ENCODE results near the gene NPIPB2. TPM values are rescaled to one million over a fixed set of nuclear protein-coding genes. Genes with fewer than 3 reads are reported as not detected.

Gene NPIPB2
- total and polyA plus RNA-seq, 7 experiments from 2014 or later: 2.2 to 31.0 (median 15.3) TPM

GRCh38 chr16:11979013-11979672 lies 37.3 kb upstream of the NPIPB2 start:
- H3K36me3 ChIP-seq (ENCODE audit: control insufficient read depth in 2 of 3, insufficient read depth in 3 of 3, low read length in 3 of 3): peaks cover 0 to 8% (median 0%) of the 10 kb centered on the region in 3 experiments
- Mint-ChIP-seq H3K4me1 (peaks cover 33 to 51% (median 48%) of the 10 kb centered on the region in 7 donors), H3K4me3 (peak overlapping the region in 1 of 10 donors; percentile 92), H3K36me3 (peaks cover 0 to 4% (median 3%) of the 10 kb centered on the region in 5 donors), H3K9me3 (peaks cover 0 to 2% (median 0%) of the 10 kb centered on the region in 11 donors), H3K27ac (no peak overlapping the region), H3K27me3 (no peaks in the 10 kb centered on the region)
- H3K27me3 ChIP-seq (ENCODE audit: control insufficient read depth in 2 of 2, insufficient read depth in 2 of 2, low read length in 2 of 2): no peaks in the 10 kb centered on the region
- ChIA-PET POLR2A (no interaction called here), CTCF (interaction anchor here (0.6 to 1.0 kb wide), 2 partner anchors 11 kb away, joined by 3 to 5 read pairs; no protein-coding TSS in a partner anchor)
- no peak overlapping the region for H3K27ac ChIP-seq (ENCODE audit: low read depth, low read length)
- intact Hi-C loops (cut with micrococcal nuclease): loop anchor here (5.0 to 10.0 kb wide), 3 partner anchors 103 to 1237 kb away; partner anchors contain the start of genes CLEC16A (in 1 of the 2), DEXI (in 1 of the 2) and NUBP1 (in 1 of the 2)
- no peak overlapping the region for H3K4me3 ChIP-seq (ENCODE audit: low read length)
- peaks cover 11 to 19% of the 10 kb centered on the region in 2 donors for H3K4me1 ChIP-seq (ENCODE audit: control insufficient read depth in 2 of 2, insufficient read depth in 2 of 2, low read length in 2 of 2)
- no peak for DNase-seq
- H3K9me3 ChIP-seq (ENCODE audit: control insufficient read depth in 2 of 3, low read length in 3 of 3): no peaks in the 10 kb centered on the region
- ATAC-seq: no peak

GRCh38 chr16:11978080-11978479 lies 36.2 kb upstream of the NPIPB2 start:
- H3K4me1 ChIP-seq (ENCODE audit: control insufficient read depth in 2 of 2, insufficient read depth in 2 of 2, low read length in 2 of 2): peaks cover 11 to 19% of the 10 kb centered on the region in 2 donors
- H3K36me3 Mint-ChIP-seq: peaks cover 0 to 5% (median 3%) of the 10 kb centered on the region in 5 donors
- DNase-seq: no peak
- POLR2A ChIA-PET: interaction anchor here (1.0 to 1.4 kb wide), 3 partner anchors 32 to 119 kb away, joined by 4 read pairs; partner anchors contain the start of gene GSPT1
- CTCF ChIA-PET: interaction anchor here (1.0 kb wide), 1 partner anchor 10 kb away, joined by 5 read pairs; no protein-coding TSS in a partner anchor
- H3K4me1 Mint-ChIP-seq: peaks cover 33 to 55% (median 42%) of the 10 kb centered on the region in 7 donors
- H3K27ac ChIP-seq (ENCODE audit: low read depth, low read length): no peak overlapping the region
- H3K9me3 ChIP-seq (ENCODE audit: control insufficient read depth in 2 of 3, low read length in 3 of 3): no peaks in the 10 kb centered on the region
- H3K9me3 Mint-ChIP-seq: peaks cover 0 to 2% (median 0%) of the 10 kb centered on the region in 11 donors
- ATAC-seq: no peak
- intact Hi-C loops (cut with micrococcal nuclease): loop anchor here (5.0 to 10.0 kb wide), 3 partner anchors 104 to 1236 kb away; partner anchors contain the start of genes CLEC16A (in 1 of the 2), DEXI (in 1 of the 2) and NUBP1 (in 1 of the 2)
- H3K4me3 ChIP-seq (ENCODE audit: low read length): no peak overlapping the region
- peak overlapping the region in 8 of 9 donors; percentile 51 to 96 (median 88) for H3K27ac Mint-ChIP-seq
- peak overlapping the region; percentile 85 to 99 (median 94) for H3K4me3 Mint-ChIP-seq
- H3K27me3 Mint-ChIP-seq: no peaks in the 10 kb centered on the region
- H3K36me3 ChIP-seq (ENCODE audit: control insufficient read depth in 2 of 3, insufficient read depth in 3 of 3, low read length in 3 of 3): peaks cover 0 to 8% (median 0%) of the 10 kb centered on the region in 3 experiments
- no peaks in the 10 kb centered on the region for H3K27me3 ChIP-seq (ENCODE audit: control insufficient read depth in 2 of 2, insufficient read depth in 2 of 2, low read length in 2 of 2)

GRCh38 chr16:11977376-11978041 lies 35.7 kb upstream of the NPIPB2 start:
- Mint-ChIP-seq H3K27ac (peak overlapping the region; percentile 60 to 97 (median 93)), H3K9me3 (peaks cover 0 to 2% (median 0%) of the 10 kb centered on the region in 11 donors), H3K4me1 (peaks cover 33 to 55% (median 42%) of the 10 kb centered on the region in 7 donors), H3K27me3 (no peaks in the 10 kb centered on the region), H3K36me3 (peaks cover 0 to 5% (median 3%) of the 10 kb centered on the region in 5 donors), H3K4me3 (peak overlapping the region; percentile 85 to 99 (median 94))
- H3K9me3 ChIP-seq (ENCODE audit: control insufficient read depth in 2 of 3, low read length in 3 of 3): no peaks in the 10 kb centered on the region
- H3K4me3 ChIP-seq (ENCODE audit: low read length): peak overlapping the region; percentile 71
- H3K4me1 ChIP-seq (ENCODE audit: control insufficient read depth in 2 of 2, insufficient read depth in 2 of 2, low read length in 2 of 2): peaks cover 11 to 19% of the 10 kb centered on the region in 2 donors
- peak overlapping the region; percentile 88 for H3K27ac ChIP-seq (ENCODE audit: low read depth, low read length)
- no peaks in the 10 kb centered on the region for H3K27me3 ChIP-seq (ENCODE audit: control insufficient read depth in 2 of 2, insufficient read depth in 2 of 2, low read length in 2 of 2)
- peaks cover 0 to 8% (median 0%) of the 10 kb centered on the region in 3 experiments for H3K36me3 ChIP-seq (ENCODE audit: control insufficient read depth in 2 of 3, insufficient read depth in 3 of 3, low read length in 3 of 3)
- CTCF ChIA-PET: interaction anchor here (1.1 kb wide), 1 partner anchor 32 kb away, joined by 4 read pairs; no protein-coding TSS in a partner anchor
- POLR2A ChIA-PET: interaction anchor here (0.9 to 1.6 kb wide), 8 partner anchors 9 to 826 kb away, joined by 3 to 6 read pairs (median 4); partner anchors contain the start of gene GSPT1
- DNase-seq (no peak), ATAC-seq (no peak)
- intact Hi-C loops (cut with micrococcal nuclease): loop anchor here (5.0 to 10.0 kb wide), 3 partner anchors 105 to 1235 kb away; partner anchors contain the start of genes CLEC16A (in 1 of the 2), DEXI (in 1 of the 2) and NUBP1 (in 1 of the 2)

GRCh38 chr16:11976850-11977375 lies 35.1 kb upstream of the NPIPB2 start:
- peaks cover 33 to 55% (median 42%) of the 10 kb centered on the region in 7 donors for H3K4me1 Mint-ChIP-seq
- H3K36me3 Mint-ChIP-seq: peaks cover 0 to 5% (median 3%) of the 10 kb centered on the region in 5 donors
- POLR2A ChIA-PET: interaction anchor here (0.7 to 1.6 kb wide), 13 partner anchors 9 to 826 kb away, joined by 3 to 6 read pairs (median 4); partner anchors contain the start of gene GSPT1
- Histone ChIP-seq H3K27ac (ENCODE audit: low read depth, low read length) (peak overlapping the region; percentile 88), H3K9me3 (ENCODE audit: control insufficient read depth in 2 of 3, low read length in 3 of 3) (no peaks in the 10 kb centered on the region), H3K4me1 (ENCODE audit: control insufficient read depth in 2 of 2, insufficient read depth in 2 of 2, low read length in 2 of 2) (peaks cover 11 to 19% of the 10 kb centered on the region in 2 donors), H3K36me3 (ENCODE audit: control insufficient read depth in 2 of 3, insufficient read depth in 3 of 3, low read length in 3 of 3) (peaks cover 0 to 8% (median 0%) of the 10 kb centered on the region in 3 experiments), H3K4me3 (ENCODE audit: low read length) (peak overlapping the region; percentile 71), H3K27me3 (ENCODE audit: control insufficient read depth in 2 of 2, insufficient read depth in 2 of 2, low read length in 2 of 2) (no peaks in the 10 kb centered on the region)
- ATAC-seq (no peak), DNase-seq (peak in 1 of 9 donors; percentile 22)
- peak overlapping the region; percentile 60 to 97 (median 93) for H3K27ac Mint-ChIP-seq
- H3K27me3 Mint-ChIP-seq: no peaks in the 10 kb centered on the region
- H3K9me3 Mint-ChIP-seq: peaks cover 0 to 2% (median 0%) of the 10 kb centered on the region in 11 donors
- CTCF ChIA-PET: interaction anchor here (1.1 kb wide), 1 partner anchor 32 kb away, joined by 4 read pairs; no protein-coding TSS in a partner anchor
- peak overlapping the region; percentile 85 to 99 (median 94) for H3K4me3 Mint-ChIP-seq
- intact Hi-C loops (cut with micrococcal nuclease): loop anchor here (1.0 to 10.0 kb wide), 8 partner anchors 32 to 1942 kb away; partner anchors contain the start of genes RSL1D1 (in 2 of the 2), CLEC16A (in 1 of the 2), DEXI (in 1 of the 2) and NUBP1 (in 1 of the 2)

GRCh38 chr16:11973070-11973469 lies 31.2 kb upstream of the NPIPB2 start:
- intact Hi-C loops (cut with micrococcal nuclease): loop anchor here in 1 of 2 donors (10.0 kb wide), 1 partner anchor 1028 kb away; the partner anchor contains the start of genes CLEC16A and DEXI
- peaks cover 18 to 33% (median 26%) of the 10 kb centered on the region in 7 donors for H3K4me1 Mint-ChIP-seq
- ATAC-seq: no peak
- H3K9me3 Mint-ChIP-seq: peaks cover 0 to 2% (median 0%) of the 10 kb centered on the region in 11 donors
- no peaks in the 10 kb centered on the region for H3K27me3 ChIP-seq (ENCODE audit: control insufficient read depth in 2 of 2, insufficient read depth in 2 of 2, low read length in 2 of 2)
- no peak overlapping the region for H3K27ac ChIP-seq (ENCODE audit: low read depth, low read length)
- no peak for DNase-seq
- ChIA-PET CTCF (interaction anchor here (0.7 to 1.5 kb wide), 2 partner anchors 95 to 171 kb away, joined by 5 read pairs; no protein-coding TSS in a partner anchor), POLR2A (no interaction called here)
- H3K36me3 Mint-ChIP-seq: peaks cover 0 to 5% (median 0%) of the 10 kb centered on the region in 5 donors
- no peak overlapping the region for H3K4me3 ChIP-seq (ENCODE audit: low read length)
- peaks cover 0 to 8% (median 0%) of the 10 kb centered on the region in 3 experiments for H3K36me3 ChIP-seq (ENCODE audit: control insufficient read depth in 2 of 3, insufficient read depth in 3 of 3, low read length in 3 of 3)
- H3K4me1 ChIP-seq (ENCODE audit: control insufficient read depth in 2 of 2, insufficient read depth in 2 of 2, low read length in 2 of 2): peaks cover 11 to 19% of the 10 kb centered on the region in 2 donors
- no peak overlapping the region for H3K4me3 Mint-ChIP-seq
- no peaks in the 10 kb centered on the region for H3K9me3 ChIP-seq (ENCODE audit: control insufficient read depth in 2 of 3, low read length in 3 of 3)
- H3K27ac Mint-ChIP-seq: peak overlapping the region in 1 of 9 donors; percentile 48
- no peaks in the 10 kb centered on the region for H3K27me3 Mint-ChIP-seq

Measured in naive thymus-derived CD4-positive, alpha-beta T cell (primary cell).